Kidney (tissue), 14 donors: ENCODE results near the gene NHSL1. TPM values are rescaled to one million over a fixed set of nuclear protein-coding genes. Genes with fewer than 3 reads are reported as not detected.
A peak's percentile ranks its signal among the peaks of the same experiment; 100 is the strongest.

Source experiments
- DNase-seq, 5 donors: peaks; one replicate each; pipeline ENCODE4 v3.0.0-alpha.2; 2013 to 2020
- FAIRE-seq: peaks from 2 replicates; lab custom pipeline; 2012; peaks lifted over from hg19 to GRCh38; lab: Jason Lieb, UNC
- H3K27ac ChIP-seq, 2 donors: one replicate each; pipeline ENCODE4 v1.7.0; 2013; ENCODE audit warnings: low read depth in 2 of 2, low read length in 2 of 2, inconsistent platforms in 1 of 2
- H3K27me3 ChIP-seq: one replicate; pipeline ENCODE4 v1.7.1; 2013; ENCODE audit warnings: low read length, inconsistent platforms; ENCODE audit not compliant: control insufficient read depth, insufficient read depth
- H3K36me3 ChIP-seq, 3 donors: one replicate each; pipeline versions ENCODE4 v1.7.0 to v1.7.1; 2013; ENCODE audit warnings: low read length in 3 of 3, control low read depth in 1 of 3, inconsistent platforms in 1 of 3; ENCODE audit not compliant: insufficient read depth in 3 of 3, control insufficient read depth in 2 of 3
- H3K4me1 ChIP-seq, 3 donors: one replicate each; pipeline versions ENCODE4 v1.7.0 to v1.7.1; 2013; ENCODE audit warnings: low read length in 3 of 3, inconsistent platforms in 1 of 3, low read depth in 1 of 3; ENCODE audit not compliant: control insufficient read depth in 2 of 3, insufficient read depth in 2 of 3
- H3K4me3 ChIP-seq, 3 donors: one replicate each; pipeline versions ENCODE4 v1.7.0 to v1.8.1; 2013; ENCODE audit warnings: low read length in 3 of 3, control low read depth in 1 of 3, inconsistent platforms in 1 of 3
- H3K9ac ChIP-seq, 3 donors: one replicate each; pipeline versions ENCODE4 v1.7.0 to v1.7.1; 2013; ENCODE audit warnings: low read length in 3 of 3, control low read depth in 1 of 3, inconsistent platforms in 1 of 3
- H3K9me3 ChIP-seq, 3 donors: one replicate each; pipeline versions ENCODE4 v1.7.0 to v1.7.1; 2013; ENCODE audit warnings: low read length in 3 of 3, control low read depth in 1 of 3, inconsistent platforms in 1 of 3; ENCODE audit not compliant: control insufficient read depth in 2 of 3, insufficient read depth in 1 of 3
- CTCF ChIP-seq: IDR thresholded peaks from 3 replicates; pipeline ENCODE4 v1.5.1; 2012; ENCODE audit warnings: mild to moderate bottlenecking, moderate library complexity, borderline replicate concordance; ENCODE audit not compliant: insufficient read depth; ENCODE audit errors: extremely low read depth
- intact Hi-C: fragments of 100-400 bp; cut with DNase I; formaldehyde crosslinking; loops from one replicate; pipeline ENCODE4 v1.11.1; 2022
- polyA plus RNA-seq: library from polyadenylated mRNA; stranded (reverse); fragments of 350-450 nt; fragmentation: Illumina TruSeq; extraction: RNeasy Lipid Tissue Mini Kit (QIAGEN cat#74804); gene quantifications from one replicate; pipeline ENCODE4 v1.2.3, GENCODE V29; 2014; ENCODE audit warnings: low read depth, low replicate concordance; ENCODE audit not compliant: insufficient read depth
- total RNA-seq: library from RNA; stranded (reverse); fragmentation: NEBNext Ultra II Directional; extraction: Animal tissue kit (Norgen Biotek cat#: 25700); gene quantifications from one replicate; pipeline ENCODE4 v1.2.1, GENCODE V29; 2021
- donor health status: control.
- donor health status: control.
- donor health status: control.
- donor health status: control.
- donor health status: control.
- donor health status: DM: yes; HTN: yes; CAD: no.
- donor health status: Normal renal cell carcinoma (clear cell type).

The NHSL1 gene
- total and polyA plus RNA-seq, 2 donors from 2014 or later: 4.4 to 31.4 TPM

GRCh38 chr6:138454981-138455706 lies 44.1 kb downstream of the NHSL1 start:
- Histone ChIP-seq H3K27ac (peak overlapping the region in 1 of 2 donors; percentile 57), H3K4me3 (no peak overlapping the region), H3K4me1 (peaks cover 0 to 6% (median 0%) of the 10 kb centered on the region in 3 donors), H3K9ac (no peak overlapping the region), H3K36me3 (no peaks in the 10 kb centered on the region), H3K27me3 (no peaks in the 10 kb centered on the region), H3K9me3 (no peaks in the 10 kb centered on the region)
- FAIRE-seq (no peak), DNase-seq (peak in 1 of 5 donors; percentile 14)
- intact Hi-C loops: no loop called here
- TF ChIP-seq CTCF: no peak

GRCh38 chr6:138451043-138451442 lies 48.3 kb downstream of the NHSL1 start:
- H3K27ac ChIP-seq: no peak overlapping the region
- H3K4me3 ChIP-seq: no peak overlapping the region
- TF ChIP-seq CTCF: no peak
- FAIRE-seq (no peak), DNase-seq (no peak)
- no peaks in the 10 kb centered on the region for H3K9me3 ChIP-seq
- H3K27me3 ChIP-seq: no peaks in the 10 kb centered on the region
- intact Hi-C loops: no loop called here
- peaks cover 0 to 4% (median 0%) of the 10 kb centered on the region in 3 donors for H3K36me3 ChIP-seq
- H3K4me1 ChIP-seq: peaks cover 0 to 3% (median 0%) of the 10 kb centered on the region in 3 donors
- H3K9ac ChIP-seq: no peak overlapping the region

GRCh38 chr6:138450445-138450844 lies 48.8 kb downstream of the NHSL1 start:
- Histone ChIP-seq H3K36me3 (peaks cover 0 to 4% (median 0%) of the 10 kb centered on the region in 3 donors), H3K9me3 (no peaks in the 10 kb centered on the region), H3K4me3 (no peak overlapping the region), H3K4me1 (peaks cover 0 to 3% (median 0%) of the 10 kb centered on the region in 3 donors), H3K27me3 (no peaks in the 10 kb centered on the region), H3K27ac (no peak overlapping the region), H3K9ac (no peak overlapping the region)
- no peak for TF ChIP-seq CTCF
- FAIRE-seq: no peak
- intact Hi-C loops: no loop called here
- no peak for DNase-seq

- no peak for DNase-seq
- no peaks in the 10 kb centered on the region for H3K27me3 ChIP-seq
- intact Hi-C loops: no loop called here
- H3K36me3 ChIP-seq: peaks cover 0 to 14% (median 0%) of the 10 kb centered on the region in 3 donors
- H3K9me3 ChIP-seq: no peaks in the 10 kb centered on the region
- TF ChIP-seq CTCF: no peak
- no peaks in the 10 kb centered on the region for H3K4me1 ChIP-seq
- no peak for FAIRE-seq
- no peak overlapping the region for H3K27ac ChIP-seq
- no peak overlapping the region for H3K4me3 ChIP-seq
- no peak overlapping the region for H3K9ac ChIP-seq
Observed at GRCh38 chr6:138446821-138447220, 52.5 kb downstream of the NHSL1 start.
